NT2/D1 (cell line): Measurements from ENCODE around the gene NFIX.

Experiments
- DNase-seq: peaks from one replicate; pipeline ENCODE4 v3.0.0-alpha.2; 2011; ENCODE audit warnings: low read depth, low spot score
- H3K27me3 ChIP-seq: 2 replicates; pipeline ENCODE4 v1.6.0; 2011; ENCODE audit warnings: mild to moderate bottlenecking; ENCODE audit not compliant: insufficient read length, insufficient read depth
- H3K36me3 ChIP-seq: 2 replicates; pipeline ENCODE4 v1.6.1; 2011; ENCODE audit warnings: mild to moderate bottlenecking, low read length, mixed read lengths; ENCODE audit not compliant: insufficient read depth, insufficient read length
- H3K4me1 ChIP-seq: 2 replicates; pipeline ENCODE4 v1.5.1; 2011; ENCODE audit not compliant: insufficient read depth, insufficient read length
- H3K4me3 ChIP-seq: 2 replicates; pipeline ENCODE4 v1.5.1; 2011; ENCODE audit warnings: low read depth; ENCODE audit not compliant: insufficient read length
- H3K9ac ChIP-seq: 2 replicates; pipeline ENCODE4 v1.6.0; 2011; ENCODE audit warnings: low read depth; ENCODE audit not compliant: insufficient read length
- H3K9me3 ChIP-seq: 2 replicates; pipeline ENCODE4 v1.5.1; 2011; ENCODE audit warnings: mild to moderate bottlenecking, low read length; ENCODE audit not compliant: insufficient read depth
- SUZ12 ChIP-seq: IDR thresholded peaks from 2 replicates; pipeline ENCODE4 v1.6.1; 2011; ENCODE audit not compliant: insufficient read length, insufficient read depth; ENCODE audit errors: extremely low read depth
- YY1 ChIP-seq: IDR thresholded peaks from 2 replicates; pipeline ENCODE4 v1.6.1; 2011; ENCODE audit not compliant: insufficient read length, insufficient read depth
- ZNF274 ChIP-seq: IDR thresholded peaks from 2 replicates; pipeline ENCODE4 v1.6.1; 2011; ENCODE audit warnings: mild to moderate bottlenecking, low read depth, low read length

Gene NFIX

GRCh38 chr19:13097463-13098258 is 102.4 kb downstream of the NFIX start:
- H3K4me3 ChIP-seq: no peak overlapping the region
- H3K9ac ChIP-seq: no peak overlapping the region
- no peak for DNase-seq
- H3K36me3 ChIP-seq: no peaks in the 10 kb centered on the region
- no peaks in the 10 kb centered on the region for H3K9me3 ChIP-seq
- peaks cover 14% of the 10 kb centered on the region for H3K4me1 ChIP-seq
- H3K27me3 ChIP-seq: peaks cover 35% of the 10 kb centered on the region
- TF ChIP-seq ZNF274: no peak
- TF ChIP-seq YY1: no peak
- TF ChIP-seq SUZ12: no peak

DNA sequence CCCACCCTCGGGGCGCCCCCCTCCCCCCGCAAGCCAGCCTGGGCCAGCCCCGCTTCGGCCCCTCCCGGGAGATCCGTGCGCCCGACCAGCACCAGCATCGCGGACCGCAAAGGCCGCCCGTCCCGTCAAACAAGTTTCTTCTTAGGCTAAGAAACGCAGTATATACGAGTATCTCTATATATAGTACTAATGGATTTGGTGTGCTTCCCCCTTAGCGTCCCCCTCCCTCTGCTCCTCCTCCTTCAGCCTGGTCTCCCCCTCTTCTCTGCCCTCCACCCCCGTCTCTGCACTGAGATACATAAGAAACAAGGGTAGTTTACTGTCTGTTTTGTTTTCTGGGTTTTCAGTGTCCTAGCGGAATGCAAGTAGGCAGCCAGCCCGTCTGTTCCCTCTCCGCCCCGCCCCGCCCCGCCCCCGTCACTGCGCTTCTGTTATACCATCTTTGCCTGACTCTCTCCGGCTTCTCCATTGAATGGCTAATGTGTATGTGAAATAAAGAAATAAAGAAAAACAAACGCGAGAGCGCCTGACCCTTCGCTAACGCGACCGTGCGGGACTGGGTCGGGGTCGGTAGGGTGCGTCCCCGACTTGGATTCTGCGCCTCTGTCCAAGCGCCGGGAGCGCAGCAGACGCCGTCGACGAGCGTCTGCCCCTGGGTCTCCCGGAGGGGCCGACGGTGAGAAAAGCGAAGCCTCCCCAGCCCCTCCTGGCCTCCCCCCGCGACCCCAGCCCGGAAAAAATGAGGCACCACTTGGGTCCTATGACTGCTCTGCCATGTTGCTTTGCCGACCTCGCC is 103.2 kb downstream of the NFIX start:
- H3K9ac ChIP-seq: no peak overlapping the region
- H3K27me3 ChIP-seq: peaks cover 31% of the 10 kb centered on the region
- H3K36me3 ChIP-seq: peaks cover 6% of the 10 kb centered on the region
- H3K4me1 ChIP-seq: peaks cover 9% of the 10 kb centered on the region
- no peaks in the 10 kb centered on the region for H3K9me3 ChIP-seq
- DNase-seq: no peak
- H3K4me3 ChIP-seq: no peak overlapping the region
- TF ChIP-seq ZNF274: no peak
- TF ChIP-seq YY1: no peak
- no peak for TF ChIP-seq SUZ12

GRCh38 chr19:13099073-13099999 is 104.1 kb downstream of the NFIX start:
- H3K4me1 ChIP-seq: peaks cover 6% of the 10 kb centered on the region
- peaks cover 9% of the 10 kb centered on the region for H3K36me3 ChIP-seq
- no peak overlapping the region for H3K9ac ChIP-seq
- no peak overlapping the region for H3K4me3 ChIP-seq
- DNase-seq: no peak
- H3K9me3 ChIP-seq: no peaks in the 10 kb centered on the region
- peaks cover 26% of the 10 kb centered on the region for H3K27me3 ChIP-seq
- TF ChIP-seq YY1 (no peak), ZNF274 (no peak), SUZ12 (no peak)

DNA sequence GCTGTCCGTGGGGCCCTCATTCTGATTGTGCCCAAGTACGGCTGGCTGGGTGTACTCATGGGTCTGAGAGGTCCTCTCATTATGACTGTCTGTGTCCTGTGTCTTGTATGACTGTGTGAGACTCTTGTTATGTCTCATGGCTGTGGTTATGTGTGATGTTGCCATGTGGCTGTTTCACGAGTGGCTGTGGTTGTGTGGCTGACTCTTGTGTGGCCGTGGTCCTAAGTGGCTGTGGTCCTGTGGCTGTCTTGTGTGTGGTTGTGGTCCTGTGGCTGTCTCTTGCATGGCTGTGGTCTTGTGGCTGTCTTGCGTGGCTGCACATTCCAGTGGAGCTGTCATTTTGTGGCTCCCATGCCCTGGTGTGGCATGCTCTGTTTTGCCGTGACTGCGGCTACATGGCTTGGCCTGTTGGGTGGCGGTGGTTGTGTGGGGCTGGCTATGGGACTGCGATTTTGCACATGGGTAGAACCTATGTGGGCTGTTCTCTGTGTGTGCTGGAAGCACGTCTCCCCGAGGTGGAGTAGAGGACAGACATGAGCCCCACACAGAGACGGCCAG is 104.8 kb downstream of the NFIX start:
- Histone ChIP-seq H3K4me1 (peaks cover 9% of the 10 kb centered on the region), H3K36me3 (peaks cover 17% of the 10 kb centered on the region), H3K27me3 (peaks cover 23% of the 10 kb centered on the region), H3K9me3 (no peaks in the 10 kb centered on the region), H3K4me3 (no peak overlapping the region), H3K9ac (no peak overlapping the region)
- DNase-seq: no peak
- TF ChIP-seq YY1 (no peak), ZNF274 (no peak), SUZ12 (no peak)

GRCh38 chr19:13100841-13101589 is 105.7 kb downstream of the NFIX start:
- peaks cover 22% of the 10 kb centered on the region for H3K36me3 ChIP-seq
- peaks cover 23% of the 10 kb centered on the region for H3K27me3 ChIP-seq
- TF ChIP-seq ZNF274 (no peak), YY1 (no peak), SUZ12 (no peak)
- DNase-seq: no peak
- H3K9ac ChIP-seq: no peak overlapping the region
- H3K4me1 ChIP-seq: peaks cover 9% of the 10 kb centered on the region
- no peaks in the 10 kb centered on the region for H3K9me3 ChIP-seq
- H3K4me3 ChIP-seq: no peak overlapping the region

DNA sequence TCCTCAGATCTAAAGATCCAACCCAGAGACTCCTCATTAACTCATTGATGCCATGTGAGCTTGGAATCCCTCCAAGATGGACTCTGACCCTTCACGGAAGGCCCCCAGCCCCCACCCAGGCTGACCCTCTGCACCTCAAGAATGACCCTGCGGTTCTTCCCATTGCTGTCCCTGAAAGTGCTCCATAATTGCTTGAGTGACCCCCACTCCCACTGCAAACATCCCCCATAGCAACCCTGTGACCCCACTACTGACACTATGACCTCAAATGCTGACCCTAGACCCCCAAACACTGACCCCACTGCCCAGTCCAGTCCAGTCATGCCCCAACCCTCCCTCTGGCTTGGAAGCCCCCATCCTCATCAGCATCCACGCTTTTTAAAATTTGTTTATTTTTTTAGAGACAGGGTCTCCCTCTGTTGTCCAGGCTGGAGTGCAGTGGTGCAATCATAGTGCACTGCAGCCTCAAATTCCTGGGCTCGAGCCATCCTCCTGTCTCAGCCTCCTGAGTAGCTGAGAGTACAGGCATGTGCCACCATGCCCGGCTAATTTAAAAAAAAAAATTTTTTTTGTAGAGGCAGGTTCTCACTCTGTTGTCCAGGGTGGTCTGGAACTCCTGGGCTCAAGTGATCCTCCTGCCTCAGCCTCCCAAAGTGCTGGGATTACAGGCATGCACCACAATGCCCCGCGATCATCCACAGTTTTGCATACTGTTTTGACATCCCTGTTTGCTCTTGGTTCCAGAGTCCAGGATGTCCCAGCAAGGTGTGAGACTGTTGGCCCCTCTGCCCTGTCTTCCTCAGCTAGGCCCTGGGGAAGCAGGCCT is 106.5 kb downstream of the NFIX start:
- Histone ChIP-seq H3K9me3 (no peaks in the 10 kb centered on the region), H3K36me3 (peaks cover 25% of the 10 kb centered on the region), H3K27me3 (peaks cover 19% of the 10 kb centered on the region), H3K4me3 (no peak overlapping the region), H3K4me1 (peaks cover 9% of the 10 kb centered on the region), H3K9ac (no peak overlapping the region)
- no peak for DNase-seq
- no peak for TF ChIP-seq YY1
- TF ChIP-seq ZNF274: no peak
- TF ChIP-seq SUZ12: no peak
